ENCODE results near the gene SAT1. TPM values are rescaled to one million over a fixed set of nuclear protein-coding genes. Genes with fewer than 3 reads are reported as not detected.

SAT1 gene
- total RNA-seq, 1 donor from 2014 or later = 193 TPM

- Mint-ChIP-seq H3K9me3 (ENCODE audit: low read depth) (no peaks in the 10 kb centered on the region), H3K27me3 (no peaks in the 10 kb centered on the region), H3K36me3 (ENCODE audit: insufficient read depth) (no peaks in the 10 kb centered on the region), H3K4me3 (ENCODE audit: low read depth) (no peak overlapping the region), H3K4me1 (ENCODE audit: low read depth) (peaks cover 23% of the 10 kb centered on the region), H3K27ac (peak overlapping the region; percentile 84)
- DNase-seq (ENCODE audit: low spot score, unreplicated experiment) = no peak
- no peak for TF ChIP-seq CTCF (IDR thresholded peaks at IDR 0.05; ENCODE audit: unreplicated experiment)
These were observed 22.4 kb downstream of the SAT1 start for GRCh38 chrX:23805389-23805788.

GRCh38 chrX:23810279-23810678, 27.3 kb downstream of the SAT1 start:
- no peak for DNase-seq (ENCODE audit: low spot score, unreplicated experiment)
- Mint-ChIP-seq H3K27ac (no peak overlapping the region), H3K4me1 (ENCODE audit: low read depth) (peaks cover 12% of the 10 kb centered on the region), H3K9me3 (ENCODE audit: low read depth) (no peaks in the 10 kb centered on the region), H3K36me3 (ENCODE audit: insufficient read depth) (no peaks in the 10 kb centered on the region), H3K4me3 (ENCODE audit: low read depth) (no peak overlapping the region), H3K27me3 (no peaks in the 10 kb centered on the region)
- TF ChIP-seq CTCF (IDR thresholded peaks at IDR 0.05; ENCODE audit: unreplicated experiment) = no peak

- peaks cover 10% of the 10 kb centered on the region for H3K4me1 Mint-ChIP-seq (ENCODE audit: low read depth)
- H3K36me3 Mint-ChIP-seq (ENCODE audit: insufficient read depth) = no peaks in the 10 kb centered on the region
- no peak for TF ChIP-seq CTCF (IDR thresholded peaks at IDR 0.05; ENCODE audit: unreplicated experiment)
- no peak overlapping the region for H3K4me3 Mint-ChIP-seq (ENCODE audit: low read depth)
- H3K9me3 Mint-ChIP-seq (ENCODE audit: low read depth) = no peaks in the 10 kb centered on the region
- no peaks in the 10 kb centered on the region for H3K27me3 Mint-ChIP-seq
- no peak overlapping the region for H3K27ac Mint-ChIP-seq
- DNase-seq (ENCODE audit: low spot score, unreplicated experiment) = no peak
These were observed 28.2 kb downstream of the SAT1 start for GRCh38 chrX:23811108-23811651.

- TF ChIP-seq CTCF (IDR thresholded peaks at IDR 0.05; ENCODE audit: unreplicated experiment) = no peak
- DNase-seq (ENCODE audit: low spot score, unreplicated experiment) = no peak
- H3K27ac Mint-ChIP-seq = no peak overlapping the region
- no peaks in the 10 kb centered on the region for H3K27me3 Mint-ChIP-seq
- H3K4me1 Mint-ChIP-seq (ENCODE audit: low read depth) = peaks cover 12% of the 10 kb centered on the region
- no peaks in the 10 kb centered on the region for H3K36me3 Mint-ChIP-seq (ENCODE audit: insufficient read depth)
- no peak overlapping the region for H3K4me3 Mint-ChIP-seq (ENCODE audit: low read depth)
- no peaks in the 10 kb centered on the region for H3K9me3 Mint-ChIP-seq (ENCODE audit: low read depth)
These were observed 28.7 kb downstream of the SAT1 start for GRCh38 chrX:23811656-23812055.

- H3K9me3 Mint-ChIP-seq (ENCODE audit: low read depth) = no peaks in the 10 kb centered on the region
These were observed 30.8 kb downstream of the SAT1 start for GRCh38 chrX:23813808-23814207.

More at GRCh38 chrX:23813808-23814207, 30.8 kb downstream of the SAT1 start:
- Mint-ChIP-seq H3K4me1 (ENCODE audit: low read depth) (peaks cover 4% of the 10 kb centered on the region), H3K36me3 (ENCODE audit: insufficient read depth) (no peaks in the 10 kb centered on the region), H3K27me3 (no peaks in the 10 kb centered on the region), H3K27ac (no peak overlapping the region), H3K4me3 (ENCODE audit: low read depth) (no peak overlapping the region)
- TF ChIP-seq CTCF (IDR thresholded peaks at IDR 0.05; ENCODE audit: unreplicated experiment) = no peak
- no peak for DNase-seq (ENCODE audit: low spot score, unreplicated experiment)
